HEK293 (cell line): ENCODE results near the gene CADM1.
A peak's percentile ranks its signal among the peaks of the same experiment; 100 is the strongest.

Experiments
- CTCF ChIA-PET: fragments of 350-600 bp; formaldehyde crosslinking; extraction: SDS; loops from one replicate; lab custom pipeline; 2021; ENCODE audit warnings: antibody characterized with exemption; lab: Yijun Ruan, JAX
- POLR2A ChIA-PET: fragments of 300-600 bp; formaldehyde crosslinking; extraction: SDS; loops from one replicate; lab custom pipeline; 2020; ENCODE audit warnings: antibody characterized with exemption, inconsistent platforms; lab: Yijun Ruan, JAX
- H3K27ac ChIP-seq: fragments of 200-500 bp; sonication (Bioruptor generic); 2 replicates; pipeline ENCODE4 v1.5.1; 2014; ENCODE audit warnings: low read depth, low read length, control low read depth, inconsistent platforms; ENCODE audit errors: extremely low read depth
- H3K36me3 ChIP-seq, 2 experiments: fragments of 200-500 bp in 1 of 2; sonication (Bioruptor generic) in 1 of 2; 1 replicate in 1 of 2; 2 replicates in 1 of 2; pipeline ENCODE4 v1.5.1; 2014 to 2017; ENCODE audit warnings: inconsistent platforms in 2 of 2, low read length in 2 of 2; ENCODE audit not compliant: control insufficient read depth in 2 of 2, insufficient read depth in 1 of 2
- H3K4me1 ChIP-seq: fragments of 200-500 bp; sonication (Bioruptor generic); 2 replicates; pipeline ENCODE4 v1.5.1; 2014; ENCODE audit warnings: mild to moderate bottlenecking, low read length, inconsistent platforms; ENCODE audit not compliant: control insufficient read depth, insufficient read depth
- H3K4me3 ChIP-seq: 2 replicates; pipeline ENCODE4 v1.5.1; 2011; ENCODE audit warnings: low read depth, mild to moderate bottlenecking, control low read depth, low read length, moderate library complexity
- H3K9me3 ChIP-seq: fragments of 200-500 bp; sonication (Bioruptor generic); 2 replicates; pipeline ENCODE4 v1.5.1; 2014; ENCODE audit warnings: low read depth, low read length, inconsistent platforms; ENCODE audit not compliant: control insufficient read depth, insufficient read depth
- BCL6B ChIP-seq: fragments of 450-650 bp; formaldehyde crosslinking; IDR thresholded peaks from 2 replicates; pipeline ENCODE4 v1.5.1; 2017; ENCODE audit warnings: missing biosample characterization, missing genetic modification characterization
- GFI1B ChIP-seq: fragments of 450-650 bp; formaldehyde crosslinking; IDR thresholded peaks from 2 replicates; pipeline ENCODE4 v1.5.1; 2016; ENCODE audit warnings: missing biosample characterization, missing genetic modification characterization
- GLI2 ChIP-seq: fragments of 450-650 bp; formaldehyde crosslinking; IDR thresholded peaks from 2 replicates; pipeline ENCODE4; 2017; ENCODE audit warnings: missing biosample characterization, missing genetic modification characterization, low read depth, borderline replicate concordance
- HOXA7 ChIP-seq: sonication (generic); formaldehyde crosslinking; IDR thresholded peaks from 2 replicates; pipeline ENCODE4 v1.8.1; 2022; ENCODE audit warnings: missing genetic modification reagents, borderline replicate concordance
- KLF1 ChIP-seq: fragments of 450-650 bp; formaldehyde crosslinking; IDR thresholded peaks from 2 replicates; pipeline ENCODE4 v1.5.1; 2016; ENCODE audit warnings: missing biosample characterization, missing genetic modification characterization
- MEIS1 ChIP-seq: sonication (generic); formaldehyde crosslinking; IDR thresholded peaks from 2 replicates; pipeline ENCODE4 v1.8.1; 2022; ENCODE audit warnings: missing genetic modification reagents, mild to moderate bottlenecking, borderline replicate concordance
- SCRT1 ChIP-seq: fragments of 450-650 bp; formaldehyde crosslinking; IDR thresholded peaks from 2 replicates; pipeline ENCODE4 v1.5.1; 2016; ENCODE audit warnings: missing biosample characterization, missing genetic modification characterization, borderline replicate concordance
- SCRT2 ChIP-seq: fragments of 450-650 bp; formaldehyde crosslinking; IDR thresholded peaks from 2 replicates; pipeline ENCODE4 v1.5.1; 2016; ENCODE audit warnings: missing biosample characterization, missing genetic modification characterization
- ZBTB17 ChIP-seq: fragments of 450-650 bp; formaldehyde crosslinking; IDR thresholded peaks from 2 replicates; pipeline ENCODE4 v1.5.1; 2016; ENCODE audit warnings: missing biosample characterization, missing genetic modification characterization
- ZEB2 ChIP-seq: fragments of 450-650 bp; formaldehyde crosslinking; IDR thresholded peaks from 2 replicates; pipeline ENCODE4 v1.5.1; 2016; ENCODE audit warnings: missing biosample characterization, missing genetic modification characterization
- ZFP37 ChIP-seq: fragments of 450-650 bp; formaldehyde crosslinking; IDR thresholded peaks from 2 replicates; pipeline ENCODE4 v1.5.1; 2016; ENCODE audit warnings: missing biosample characterization, missing genetic modification characterization
- ZNF133 ChIP-seq: fragments of 450-650 bp; formaldehyde crosslinking; IDR thresholded peaks from 2 replicates; pipeline ENCODE4 v1.5.1; 2016; ENCODE audit warnings: missing biosample characterization, missing genetic modification characterization
- ZNF221 ChIP-seq: fragments of 450-650 bp; formaldehyde crosslinking; IDR thresholded peaks from 2 replicates; pipeline ENCODE4 v1.5.1; 2017; ENCODE audit warnings: missing biosample characterization, missing genetic modification characterization, borderline replicate concordance
- ZNF24 ChIP-seq: fragments of 450-650 bp; formaldehyde crosslinking; IDR thresholded peaks from 2 replicates; pipeline ENCODE4 v1.5.1; 2016; ENCODE audit warnings: missing biosample characterization, missing genetic modification characterization
- ZNF366 ChIP-seq: fragments of 450-650 bp; formaldehyde crosslinking; conservative IDR thresholded peaks from 2 replicates; pipeline ENCODE4 v1.5.1; 2016; ENCODE audit warnings: missing biosample characterization, missing genetic modification characterization
- ZNF391 ChIP-seq: fragments of 450-650 bp; formaldehyde crosslinking; IDR thresholded peaks from 2 replicates; pipeline ENCODE4 v1.5.1; 2016; ENCODE audit warnings: low read depth, missing biosample characterization, missing genetic modification characterization, borderline replicate concordance
- ZNF416 ChIP-seq: fragments of 450-650 bp; formaldehyde crosslinking; IDR thresholded peaks from 2 replicates; pipeline ENCODE4 v1.5.1; 2016; ENCODE audit warnings: missing biosample characterization, missing genetic modification characterization
- ZNF423 ChIP-seq: fragments of 450-650 bp; formaldehyde crosslinking; IDR thresholded peaks from 2 replicates; pipeline ENCODE4 v1.5.1; 2016; ENCODE audit warnings: missing biosample characterization, missing genetic modification characterization
- ZNF48 ChIP-seq: fragments of 450-650 bp; formaldehyde crosslinking; IDR thresholded peaks from 2 replicates; pipeline ENCODE4 v1.5.1; 2016; ENCODE audit warnings: missing biosample characterization, missing genetic modification characterization
- ZNF621 ChIP-seq: fragments of 450-650 bp; formaldehyde crosslinking; IDR thresholded peaks from 2 replicates; pipeline ENCODE4 v1.5.1; 2017; ENCODE audit warnings: missing biosample characterization, missing genetic modification characterization
- ZNF785 ChIP-seq: fragments of 450-650 bp; formaldehyde crosslinking; IDR thresholded peaks from 2 replicates; pipeline ENCODE4 v1.5.1; 2016; ENCODE audit warnings: missing biosample characterization, missing genetic modification characterization
- ZNF843 ChIP-seq: fragments of 450-650 bp; formaldehyde crosslinking; IDR thresholded peaks from 2 replicates; pipeline ENCODE4 v1.5.1; 2016; ENCODE audit warnings: missing biosample characterization, missing genetic modification characterization
- ZSCAN18 ChIP-seq: fragments of 450-650 bp; formaldehyde crosslinking; IDR thresholded peaks from 2 replicates; pipeline ENCODE4 v1.5.1; 2016; ENCODE audit warnings: missing biosample characterization, missing genetic modification characterization
- ZSCAN4 ChIP-seq: fragments of 450-650 bp; formaldehyde crosslinking; IDR thresholded peaks from 2 replicates; pipeline ENCODE4 v1.5.1; 2017; ENCODE audit warnings: missing biosample characterization, missing genetic modification characterization
- ZXDB ChIP-seq: fragments of 450-650 bp; formaldehyde crosslinking; IDR thresholded peaks from 2 replicates; pipeline ENCODE4 v1.5.1; 2016; ENCODE audit warnings: missing biosample characterization, missing genetic modification characterization
- TF ChIP-seq, protein P1 (sequence below): fragments of 450-650 bp; formaldehyde crosslinking; IDR thresholded peaks from 2 replicates; pipeline ENCODE4 v1.5.1; 2016; ENCODE audit warnings: missing biosample characterization, missing genetic modification characterization

Gene CADM1

GRCh38 chr11:115396533-115396932 is 107.7 kb downstream of the CADM1 start (continued):
- TF ChIP-seq GFI1B (0 out of 2 replicates have a peak, but pooled peaks have one; percentile 51), ZNF621 (no peak), SCRT2 (tag by site-specific recombination) (peak; percentile 72), ZEB2 (tag by site-specific recombination) (0 out of 2 replicates have a peak, but pooled peaks have one; percentile 20), ZNF221 (tag by site-specific recombination) (no peak), ZXDB (tag by site-specific recombination) (no peak), SCRT1 (tag by site-specific recombination) (peak; percentile 20; the same call in 1 of the 2 replicates), ZBTB17 (tag by site-specific recombination) (peak; percentile 22; the same call in 1 of the 2 replicates), ZNF133 (tag by site-specific recombination) (no peak), ZNF366 (tag by site-specific recombination) (0 out of 2 replicates have a peak, but pooled peaks have one; percentile 29)

DNA sequence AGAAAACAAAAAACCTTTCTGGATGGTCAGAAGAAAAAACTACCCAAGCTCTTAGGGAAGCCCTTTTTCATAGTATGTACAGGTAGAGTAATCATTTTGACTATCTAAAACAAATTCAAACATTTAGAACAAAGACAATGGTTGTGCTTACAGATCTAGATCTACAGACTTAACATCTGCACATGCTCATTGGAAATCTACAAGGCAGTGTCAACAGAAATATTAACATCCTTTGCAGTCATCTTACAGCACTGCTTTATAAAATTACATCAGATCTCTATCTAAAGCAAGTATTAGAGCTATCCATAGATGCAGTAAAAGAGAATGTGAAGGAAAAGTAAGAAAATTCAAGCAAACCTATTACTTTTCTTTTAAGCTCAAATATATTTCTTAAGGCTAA is 110.3 kb downstream of the CADM1 start:
- no peaks in the 10 kb centered on the region for H3K9me3 ChIP-seq
- ChIA-PET CTCF (interaction anchor here (0.7 to 2.0 kb wide), 4 partner anchors 18 to 770 kb away, joined by 3 to 7 read pairs (median 4); no protein-coding TSS in a partner anchor), POLR2A (no interaction called here)
- no peak overlapping the region for H3K27ac ChIP-seq
- H3K36me3 ChIP-seq, result peaks cover 0 to 7% of the 10 kb centered on the region in 2 experiments; a peak in 1 of 3 replicates
- H3K4me3 ChIP-seq, result no peak overlapping the region
- TF ChIP-seq HOXA7 (CRISPR knock-in tag), result no peak
- no peak for TF ChIP-seq ZFP37 (tag by site-specific recombination)
- peaks cover 8% of the 10 kb centered on the region for H3K4me1 ChIP-seq

GRCh38 chr11:115391598-115391997 is 112.6 kb downstream of the CADM1 start:
- ChIA-PET CTCF (interaction anchor here (1.0 kb wide), 1 partner anchor 25 kb away, joined by 4 read pairs; no protein-coding TSS in a partner anchor), POLR2A (interaction anchor here (0.6 kb wide), 1 partner anchor 24 kb away, joined by 9 read pairs; no protein-coding TSS in a partner anchor)
- Histone ChIP-seq H3K27ac (no peak overlapping the region), H3K4me3 (no peak overlapping the region), H3K36me3 (no peaks in the 10 kb centered on the region), H3K4me1 (peaks cover 8% of the 10 kb centered on the region), H3K9me3 (no peaks in the 10 kb centered on the region)
- TF ChIP-seq ZNF785 (no peak), ZNF24 (tag by site-specific recombination) (no peak), KLF1 (no peak), ZSCAN4 (tag by site-specific recombination) (no peak), ZNF133 (tag by site-specific recombination) (no peak), MEIS1 (CRISPR knock-in tag) (no peak), ZNF48 (tag by site-specific recombination) (no peak), ZNF221 (tag by site-specific recombination) (no peak), ZNF423 (tag by site-specific recombination) (no peak), ZSCAN18 (no peak), BCL6B (tag by site-specific recombination) (no peak), ZNF843 (tag by site-specific recombination) (no peak), ZNF416 (tag by site-specific recombination) (no peak), GLI2 (tag by site-specific recombination) (no peak), ZNF391 (tag by site-specific recombination) (no peak), ZXDB (tag by site-specific recombination) (no peak)
- TF ChIP-seq, protein P1, sequence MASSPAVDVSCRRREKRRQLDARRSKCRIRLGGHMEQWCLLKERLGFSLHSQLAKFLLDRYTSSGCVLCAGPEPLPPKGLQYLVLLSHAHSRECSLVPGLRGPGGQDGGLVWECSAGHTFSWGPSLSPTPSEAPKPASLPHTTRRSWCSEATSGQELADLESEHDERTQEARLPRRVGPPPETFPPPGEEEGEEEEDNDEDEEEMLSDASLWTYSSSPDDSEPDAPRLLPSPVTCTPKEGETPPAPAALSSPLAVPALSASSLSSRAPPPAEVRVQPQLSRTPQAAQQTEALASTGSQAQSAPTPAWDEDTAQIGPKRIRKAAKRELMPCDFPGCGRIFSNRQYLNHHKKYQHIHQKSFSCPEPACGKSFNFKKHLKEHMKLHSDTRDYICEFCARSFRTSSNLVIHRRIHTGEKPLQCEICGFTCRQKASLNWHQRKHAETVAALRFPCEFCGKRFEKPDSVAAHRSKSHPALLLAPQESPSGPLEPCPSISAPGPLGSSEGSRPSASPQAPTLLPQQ (tag by site-specific recombination), result 0 out of 2 replicates have a peak, but pooled peaks have one; percentile 16
